HepG2 (cell line): ENCODE results near the gene ADAM22. TPM values are rescaled to one million over a fixed set of nuclear protein-coding genes. Genes with fewer than 3 reads are reported as not detected.

Source experiments
- ATAC-seq: fragments of 200-7000 bp; cut with Tn5 transposase; 3 replicates; pipeline ENCODE4 v1.9.1; 2020; ENCODE audit warnings: mild to moderate bottlenecking, moderate library complexity
- BruUV-seq: library from RNA; stranded (reverse); fragments of 400-500 nt; replicated peaks from 2 replicates; lab custom pipeline; 2021; lab: Mats Ljungman, UMichigan
- CTCF ChIA-PET: fragments of 300-600 bp; formaldehyde crosslinking; extraction: SDS; loops from one replicate; lab custom pipeline; 2021; ENCODE audit warnings: low total read pairs, inconsistent platforms, low intra/inter-chr PET ratio; lab: Yijun Ruan, JAX
- POLR2A ChIA-PET: fragments of 350-600 bp; sonication (Branson Sonifier 250); formaldehyde crosslinking; loops from one replicate; lab custom pipeline; 2020; ENCODE audit warnings: antibody characterized with exemption, inconsistent platforms; lab: Yijun Ruan, JAX
- DNase-seq: peaks from one replicate; pipeline ENCODE4 v3.0.0-alpha.2; 2015; ENCODE audit warnings: low spot score
- FAIRE-seq: peaks from 3 replicates; lab custom pipeline; 2011; peaks lifted over from hg19 to GRCh38; lab: Jason Lieb, UNC
- H2AFZ ChIP-seq: one replicate; pipeline ENCODE4 v1.6.1; 2011; ENCODE audit warnings: low read length, inconsistent platforms
- H3K27ac ChIP-seq: fragments of 300-600 bp; 3 replicates; pipeline ENCODE4 v1.8.0; 2011; ENCODE audit warnings: mixed run types, mild to moderate bottlenecking, mixed read lengths, low read length, inconsistent platforms; ENCODE audit not compliant: insufficient read depth; ENCODE audit errors: extremely low read length
- H3K27me3 ChIP-seq, 2 experiments: fragments of 200-600 bp in 1 of 2; 2 replicates in 1 of 2; 3 replicates in 1 of 2; pipeline versions ENCODE4 v1.6.0 to v1.8.0; 2011; ENCODE audit warnings: low read length in 2 of 2, mild to moderate bottlenecking in 2 of 2, moderate library complexity in 2 of 2, inconsistent platforms in 1 of 2; ENCODE audit not compliant: insufficient read depth in 2 of 2, control insufficient read depth in 1 of 2
- H3K36me3 ChIP-seq, 2 experiments: fragments of 200-600 bp in 1 of 2; replicated peaks in 1 of 2; 2 replicates in 1 of 2; 3 replicates in 1 of 2; pipeline versions ENCODE4 v1.5.1 to v1.8.0; 2011; ENCODE audit warnings: low read length in 2 of 2, inconsistent platforms in 1 of 2; ENCODE audit not compliant: insufficient read depth in 2 of 2, control insufficient read depth in 1 of 2
- H3K4me1 ChIP-seq: 2 replicates; pipeline ENCODE4 v1.5.1; 2012; ENCODE audit warnings: low read length, inconsistent platforms; ENCODE audit not compliant: insufficient read depth
- H3K4me2 ChIP-seq: 2 replicates; pipeline ENCODE4 v1.6.0; 2011; ENCODE audit warnings: low read depth, low read length, inconsistent platforms
- H3K4me3 ChIP-seq, 3 experiments: fragments of 200-600 bp in 1 of 3; sonication (generic), shearing (Covaris generic) in 1 of 3; replicated peaks in 1 of 3; 2 replicates each; pipeline ENCODE4 v1.5.1; 2011 to 2016; ENCODE audit warnings: low read length in 3 of 3, inconsistent platforms in 2 of 3, low read depth in 2 of 3, mild to moderate bottlenecking in 2 of 3, control low read depth in 1 of 3, mixed read lengths in 1 of 3; ENCODE audit not compliant: insufficient read depth in 1 of 3
- H3K79me2 ChIP-seq: one replicate; pipeline ENCODE4 v1.6.1; 2011; ENCODE audit warnings: low read length, inconsistent platforms; ENCODE audit not compliant: insufficient read depth
- H3K9ac ChIP-seq: 2 replicates; pipeline ENCODE4 v1.6.0; 2011; ENCODE audit warnings: mild to moderate bottlenecking, low read depth, low read length, inconsistent platforms; ENCODE audit not compliant: insufficient read depth
- H3K9me3 ChIP-seq: 2 replicates; pipeline ENCODE4 v1.5.1; 2012; ENCODE audit warnings: mild to moderate bottlenecking, low read length
- H4K20me1 ChIP-seq: 2 replicates; pipeline ENCODE4 v1.6.0; 2011; ENCODE audit warnings: inconsistent platforms, mild to moderate bottlenecking, low read length, moderate library complexity; ENCODE audit not compliant: insufficient read depth
- SP2 ChIP-seq: sonication (generic); formaldehyde crosslinking; IDR thresholded peaks from 2 replicates; pipeline ENCODE4 v1.5.1; 2020; ENCODE audit warnings: mild to moderate bottlenecking, missing genetic modification reagents
- WGBS: methylation state at CpG from one replicate; pipeline ENCODE4 v1.1.6; 2017; ENCODE audit warnings: low lambda C conversion rate; 5-methylcytosine and 5-hydroxymethylcytosine counted together
- in situ Hi-C: cut with HindIII; loops from 2 replicates; pipeline ENCODE4 v1.10.0; 2017; ENCODE audit warnings: low pct_unique_long_range_greater_than_20kb; ENCODE audit not compliant: extremely low pct_ligation_motif_present
- intact Hi-C: fragments of 100-400 bp; cut with micrococcal nuclease; formaldehyde crosslinking; loops from one replicate; pipeline ENCODE4 v1.10.0; 2022; ENCODE audit not compliant: unreplicated experiment
- polyA plus RNA-seq, 8 experiments: library from polyadenylated mRNA; depleted of rRNA in 3 of 8; stranded (reverse) in 7 of 8; unstranded in 1 of 8; fragments of >200 nt; fragmentation: Illumina TruSeq in 4 of 8; extraction: Trizol in 4 of 8; gene quantifications; 2 replicates each; pipeline versions ENCODE4 v1.2.1 to v1.2.3, GENCODE V29; 2011 to 2016; ENCODE audit warnings: low read depth in 4 of 8, missing spikeins in 1 of 8, mixed read lengths in 1 of 8; ENCODE audit not compliant: insufficient read depth in 1 of 8
- total RNA-seq, 5 experiments: library from RNA; depleted of rRNA; stranded (reverse); fragments of >200 nt; fragmentation: Illumina TruSeq; extraction: Trizol; gene quantifications; 2 replicates each; pipeline ENCODE4 v1.2.3, GENCODE V29; 2016; ENCODE audit warnings: low read depth in 1 of 5
- TF ChIP-seq, protein P1 (sequence below): sonication (generic); formaldehyde crosslinking; IDR thresholded peaks from 2 replicates; pipeline ENCODE4 v1.5.0; 2020; ENCODE audit warnings: missing genetic modification reagents, mild to moderate bottlenecking, borderline replicate concordance
- TF ChIP-seq, protein P2 (sequence below): sonication (generic); formaldehyde crosslinking; IDR thresholded peaks from 2 replicates; pipeline ENCODE4 v1.4.0; 2020; ENCODE audit warnings: missing genetic modification reagents
- TF ChIP-seq, protein P3 (sequence below), 2 experiments: sonication (generic) in 1 of 2; formaldehyde crosslinking in 1 of 2; IDR thresholded peaks; 2 replicates each; pipeline versions ENCODE4 v1.6.1 to v1.9.0; 2014 to 2022; ENCODE audit warnings: antibody characterized with exemption in 1 of 2, borderline replicate concordance in 1 of 2, inconsistent platforms in 1 of 2, low read depth in 1 of 2, missing genetic modification reagents in 1 of 2

ADAM22 gene
- total and polyA plus RNA-seq, 2 of the 13 experiments (the other 11 are each of a cell fraction or from before 2014, with no cell fraction given) = 1.9 to 6.7 TPM

DNA sequence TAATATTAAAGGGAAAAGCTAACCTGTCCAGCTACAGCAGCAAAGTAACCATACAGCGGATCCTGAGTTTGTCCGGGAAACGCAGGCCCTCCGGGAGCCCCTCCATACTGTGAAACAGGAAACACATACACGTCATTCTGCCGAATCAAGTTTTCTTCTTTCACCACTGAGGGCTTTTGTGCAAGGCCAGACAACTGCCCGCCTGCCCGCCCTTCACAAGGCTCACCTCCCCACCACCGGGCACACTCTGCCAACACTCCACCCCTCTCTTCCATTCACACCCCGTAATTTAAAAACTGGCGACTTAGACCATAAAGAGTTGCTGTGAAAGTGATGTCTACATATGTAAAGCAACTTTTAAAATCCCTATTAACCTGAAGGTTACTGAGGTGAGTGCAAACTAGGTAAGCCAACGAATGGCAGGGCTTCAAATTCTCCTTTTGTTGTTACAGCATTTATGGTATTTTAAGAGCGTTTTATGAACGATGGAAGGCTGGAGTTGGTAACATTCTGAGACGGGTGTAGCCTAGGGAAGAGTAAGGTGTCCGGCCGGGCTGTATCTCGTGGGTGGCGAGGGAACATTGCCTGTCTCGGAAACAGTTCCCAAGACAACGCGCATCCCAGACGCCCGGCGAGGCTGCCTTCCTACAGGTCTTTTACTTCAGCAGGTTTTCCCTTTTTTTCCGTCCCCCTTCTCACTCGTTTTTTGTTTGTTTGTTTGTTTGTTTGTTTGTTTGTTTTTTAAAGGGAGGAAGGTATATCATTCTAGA is 285.0 kb downstream of the ADAM22 start:
- H3K9ac ChIP-seq = no peak overlapping the region
- H4K20me1 ChIP-seq = no peaks in the 10 kb centered on the region
- H2AFZ ChIP-seq = no peak overlapping the region
- intact Hi-C loops = no loop called here
- POLR2A ChIA-PET = no interaction called here
- no peak for TF ChIP-seq SP2 (CRISPR knock-in tag)
- TF ChIP-seq, protein P1, sequence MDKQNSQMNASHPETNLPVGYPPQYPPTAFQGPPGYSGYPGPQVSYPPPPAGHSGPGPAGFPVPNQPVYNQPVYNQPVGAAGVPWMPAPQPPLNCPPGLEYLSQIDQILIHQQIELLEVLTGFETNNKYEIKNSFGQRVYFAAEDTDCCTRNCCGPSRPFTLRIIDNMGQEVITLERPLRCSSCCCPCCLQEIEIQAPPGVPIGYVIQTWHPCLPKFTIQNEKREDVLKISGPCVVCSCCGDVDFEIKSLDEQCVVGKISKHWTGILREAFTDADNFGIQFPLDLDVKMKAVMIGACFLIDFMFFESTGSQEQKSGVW = no peak
- BruUV-seq = no TSS peak
- no peak overlapping the region for H3K4me3 ChIP-seq
- H3K79me2 ChIP-seq = no peaks in the 10 kb centered on the region
- CTCF ChIA-PET = no interaction called here
- H3K27ac ChIP-seq = no peak overlapping the region
- H3K27me3 ChIP-seq = peaks cover 3 to 19% of the 10 kb centered on the region in 2 experiments; a peak in 2 of 5 replicates
- WGBS = 67% methylated on average over 27 of the region's 27 CpGs
- ATAC-seq = no peak
- no peak for DNase-seq
- no peak for FAIRE-seq
- no peak overlapping the region for H3K4me2 ChIP-seq
- no peaks in the 10 kb centered on the region for H3K4me1 ChIP-seq
- in situ Hi-C loops = no loop called here
- H3K9me3 ChIP-seq = no peaks in the 10 kb centered on the region
- H3K36me3 ChIP-seq = no peaks in the 10 kb centered on the region

DNA sequence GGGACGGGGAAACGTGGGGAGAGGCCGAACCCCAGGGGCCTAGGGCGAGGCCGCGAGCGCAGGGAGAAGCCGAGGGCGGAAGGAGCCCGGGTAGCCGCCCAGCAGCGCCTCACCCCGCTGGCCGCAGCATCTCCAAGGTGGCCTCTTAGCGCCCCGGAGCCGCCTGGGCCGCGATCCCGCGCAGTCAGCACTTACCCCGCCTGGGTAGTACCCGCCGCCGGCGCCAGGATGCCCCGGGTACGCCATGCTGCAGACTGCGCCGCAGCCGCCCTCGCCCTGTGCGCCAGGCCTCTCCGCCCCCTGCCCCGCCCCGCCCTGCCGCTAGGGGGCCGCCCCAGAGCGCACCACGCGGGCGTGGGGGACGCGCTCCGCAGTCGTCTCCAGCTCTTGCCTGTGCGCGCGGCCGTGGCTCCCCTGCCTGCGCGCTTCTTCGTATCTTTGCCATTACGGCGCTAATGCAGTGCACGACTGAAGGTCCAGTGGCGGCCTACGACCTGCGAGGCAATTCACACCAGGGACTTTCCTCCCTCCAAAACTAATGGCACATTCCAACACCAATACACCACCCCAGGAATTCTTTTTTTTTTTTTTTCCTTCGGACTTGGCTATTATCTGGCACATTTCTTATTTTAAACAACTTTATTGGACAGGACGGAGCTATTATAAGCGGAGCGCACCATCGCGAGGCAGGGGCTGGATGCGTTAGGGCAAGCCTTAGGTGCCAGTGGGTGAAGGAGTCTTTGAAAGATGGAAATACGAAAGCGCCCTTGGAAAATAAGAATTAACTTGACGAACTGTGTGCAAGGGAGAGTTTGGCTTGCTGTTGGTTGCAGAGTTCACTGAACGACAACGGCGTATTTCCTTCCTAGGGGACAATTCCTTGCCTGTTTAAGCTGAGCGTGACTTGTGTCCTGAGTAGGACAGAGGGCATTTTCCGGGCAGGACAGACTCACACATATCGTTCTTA is 286.0 kb downstream of the ADAM22 start, which contains the start of gene SRI:
Gene SRI (minus strand): TSS at position 258 of the 967 bp plus-strand sequence. CDS start 12 bp downstream, at position 246.
- Histone ChIP-seq H3K9me3 (no peaks in the 10 kb centered on the region), H2AFZ (no peak within 1 kb of the TSS), H3K4me2 (no peak within 1 kb of the TSS), H3K4me3 (no peak within 1 kb of the TSS), H4K20me1 (no peaks in the 10 kb centered on the region), H3K9ac (no peak within 1 kb of the TSS), H3K36me3 (no peaks in the 10 kb centered on the region), H3K79me2 (no peaks in the 10 kb centered on the region), H3K27me3 (peaks cover 3 to 21% of the 10 kb centered on the region in 2 experiments; a peak in 2 of 5 replicates), H3K4me1 (no peaks in the 10 kb centered on the region), H3K27ac (no peak within 1 kb of the TSS)
- no TSS peak for BruUV-seq
- FAIRE-seq (no peak), DNase-seq (no peak), ATAC-seq (no peak)
- POLR2A ChIA-PET = no interaction called here
- in situ Hi-C loops (no loop called here), intact Hi-C loops (no loop called here)
- 83% methylated on average over 53 of the region's 75 CpGs for WGBS
- CTCF ChIA-PET = no interaction called here
- TF ChIP-seq, protein P2, sequence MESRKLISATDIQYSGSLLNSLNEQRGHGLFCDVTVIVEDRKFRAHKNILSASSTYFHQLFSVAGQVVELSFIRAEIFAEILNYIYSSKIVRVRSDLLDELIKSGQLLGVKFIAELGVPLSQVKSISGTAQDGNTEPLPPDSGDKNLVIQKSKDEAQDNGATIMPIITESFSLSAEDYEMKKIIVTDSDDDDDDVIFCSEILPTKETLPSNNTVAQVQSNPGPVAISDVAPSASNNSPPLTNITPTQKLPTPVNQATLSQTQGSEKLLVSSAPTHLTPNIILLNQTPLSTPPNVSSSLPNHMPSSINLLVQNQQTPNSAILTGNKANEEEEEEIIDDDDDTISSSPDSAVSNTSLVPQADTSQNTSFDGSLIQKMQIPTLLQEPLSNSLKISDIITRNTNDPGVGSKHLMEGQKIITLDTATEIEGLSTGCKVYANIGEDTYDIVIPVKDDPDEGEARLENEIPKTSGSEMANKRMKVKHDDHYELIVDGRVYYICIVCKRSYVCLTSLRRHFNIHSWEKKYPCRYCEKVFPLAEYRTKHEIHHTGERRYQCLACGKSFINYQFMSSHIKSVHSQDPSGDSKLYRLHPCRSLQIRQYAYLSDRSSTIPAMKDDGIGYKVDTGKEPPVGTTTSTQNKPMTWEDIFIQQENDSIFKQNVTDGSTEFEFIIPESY (CRISPR knock-in tag) = peak; percentile 66; the same call in 1 of the 2 replicates
- TF ChIP-seq, protein P3, sequence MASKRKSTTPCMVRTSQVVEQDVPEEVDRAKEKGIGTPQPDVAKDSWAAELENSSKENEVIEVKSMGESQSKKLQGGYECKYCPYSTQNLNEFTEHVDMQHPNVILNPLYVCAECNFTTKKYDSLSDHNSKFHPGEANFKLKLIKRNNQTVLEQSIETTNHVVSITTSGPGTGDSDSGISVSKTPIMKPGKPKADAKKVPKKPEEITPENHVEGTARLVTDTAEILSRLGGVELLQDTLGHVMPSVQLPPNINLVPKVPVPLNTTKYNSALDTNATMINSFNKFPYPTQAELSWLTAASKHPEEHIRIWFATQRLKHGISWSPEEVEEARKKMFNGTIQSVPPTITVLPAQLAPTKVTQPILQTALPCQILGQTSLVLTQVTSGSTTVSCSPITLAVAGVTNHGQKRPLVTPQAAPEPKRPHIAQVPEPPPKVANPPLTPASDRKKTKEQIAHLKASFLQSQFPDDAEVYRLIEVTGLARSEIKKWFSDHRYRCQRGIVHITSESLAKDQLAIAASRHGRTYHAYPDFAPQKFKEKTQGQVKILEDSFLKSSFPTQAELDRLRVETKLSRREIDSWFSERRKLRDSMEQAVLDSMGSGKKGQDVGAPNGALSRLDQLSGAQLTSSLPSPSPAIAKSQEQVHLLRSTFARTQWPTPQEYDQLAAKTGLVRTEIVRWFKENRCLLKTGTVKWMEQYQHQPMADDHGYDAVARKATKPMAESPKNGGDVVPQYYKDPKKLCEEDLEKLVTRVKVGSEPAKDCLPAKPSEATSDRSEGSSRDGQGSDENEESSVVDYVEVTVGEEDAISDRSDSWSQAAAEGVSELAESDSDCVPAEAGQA (IDR thresholded peaks at IDR 0.05; ENCODE audit: low read depth) = no peak
- TF ChIP-seq, protein P3 (CRISPR knock-in tag; IDR thresholded peaks at IDR 0.05; ENCODE audit: borderline replicate concordance) = no peak
